Measurements from ENCODE around the gene GCGR. TPM values are rescaled to one million over a fixed set of nuclear protein-coding genes. Genes with fewer than 3 reads are reported as not detected.

GCGR gene
- not detected in 2 replicates for total RNA-seq

DNA sequence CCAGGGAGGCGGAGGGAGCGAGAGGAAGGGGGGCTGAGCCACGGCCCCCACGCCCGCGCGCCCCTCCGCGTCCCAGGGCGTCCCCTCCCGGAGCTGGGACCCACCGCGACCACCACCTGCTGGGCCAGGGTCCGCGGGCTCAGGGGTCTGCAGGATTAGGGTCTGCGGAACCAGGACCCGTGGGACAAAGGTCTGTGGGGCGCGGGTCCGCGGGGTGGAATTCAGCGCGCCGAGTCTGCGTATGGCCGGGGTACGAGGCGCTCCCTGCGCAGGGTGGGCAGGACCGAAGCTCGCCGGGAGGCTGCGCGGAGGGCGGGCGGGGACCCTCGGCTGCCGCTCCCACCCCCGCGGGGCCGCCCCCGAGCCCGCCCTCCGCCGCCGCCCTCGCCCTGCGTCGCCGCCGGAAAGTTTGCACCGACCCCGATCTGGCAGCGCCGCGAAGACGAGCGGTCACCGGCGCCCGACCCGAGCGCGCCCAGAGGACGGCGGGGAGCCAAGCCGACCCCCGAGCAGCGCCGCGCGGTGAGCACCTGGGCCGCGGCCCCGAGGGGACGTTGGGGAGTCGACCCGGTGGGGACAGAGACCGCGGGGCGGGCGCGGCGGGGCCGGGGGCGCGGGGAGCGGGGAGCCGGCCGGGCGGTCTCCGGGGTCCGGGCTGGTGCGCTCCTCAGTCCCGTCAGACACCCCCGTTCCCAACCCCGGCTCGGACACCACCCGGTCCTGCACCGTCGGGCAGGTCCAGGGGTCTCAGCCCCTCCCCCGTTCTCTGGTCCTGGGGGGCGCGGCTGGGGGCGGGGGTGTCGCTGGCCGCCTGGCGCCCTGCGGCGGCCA is at the start of gene GCGR:
Gene GCGR (plus strand): TSS at position 423 of the 831 bp plus-strand sequence. CDS start 4,869 bp downstream, outside the sequence.
- no peak for DNase-seq (ENCODE audit: low read depth, low spot score)

- DNase-seq (ENCODE audit: low read depth, low spot score) = no peak
These were observed 11.0 kb upstream of the GCGR start for GRCh38 chr17:81792675-81793615.

GRCh38 chr17:81794074-81794476 is 9.9 kb upstream of the GCGR start:
- DNase-seq (ENCODE audit: low read depth, low spot score) = no peak

- no peak for DNase-seq (ENCODE audit: low read depth, low spot score)
These were observed 9.4 kb upstream of the GCGR start for GRCh38 chr17:81794509-81794908.

- DNase-seq (ENCODE audit: low read depth, low spot score) = no peak
These were observed 2.6 kb upstream of the GCGR start for GRCh38 chr17:81801327-81801726.

DNA sequence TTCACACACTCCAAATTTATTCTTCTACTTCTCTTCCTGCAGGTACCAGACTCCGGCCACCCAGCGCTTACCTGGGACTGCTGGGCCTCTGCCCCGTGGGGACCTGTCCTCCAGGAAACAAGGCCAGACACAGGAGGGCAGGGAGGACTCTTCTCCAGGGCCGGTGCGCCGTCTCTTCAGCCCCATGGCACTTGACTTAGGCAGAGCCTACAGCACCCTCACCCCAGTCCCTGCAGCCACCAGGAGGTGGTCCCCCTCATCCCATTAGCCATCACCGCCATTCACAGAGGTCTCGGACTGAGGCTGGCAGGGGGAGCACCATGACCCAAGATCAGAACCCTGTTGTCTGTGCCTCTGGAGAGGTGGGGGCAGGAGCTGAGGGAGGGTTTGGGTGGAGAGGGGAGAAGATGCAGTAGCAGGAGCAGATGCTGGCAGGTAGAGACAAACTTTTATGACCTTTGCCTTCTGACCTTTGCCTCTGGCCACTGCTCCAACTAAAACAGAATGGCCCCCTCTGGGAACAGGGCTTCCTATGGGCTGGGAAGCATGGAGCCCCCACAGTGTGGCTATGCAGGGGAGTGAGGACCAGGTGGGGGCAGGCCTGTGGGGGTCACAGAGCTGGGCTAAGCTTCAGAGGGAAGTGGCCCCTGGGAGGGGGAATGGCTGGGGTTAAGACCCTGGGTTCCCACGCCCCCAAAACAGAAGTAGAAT is 1.7 kb upstream of the GCGR start:
- no peak for DNase-seq (ENCODE audit: low read depth, low spot score)

GRCh38 chr17:81802856-81803643 is 900 bp upstream of the GCGR start:
- DNase-seq (ENCODE audit: low read depth, low spot score) = no peak

DNA sequence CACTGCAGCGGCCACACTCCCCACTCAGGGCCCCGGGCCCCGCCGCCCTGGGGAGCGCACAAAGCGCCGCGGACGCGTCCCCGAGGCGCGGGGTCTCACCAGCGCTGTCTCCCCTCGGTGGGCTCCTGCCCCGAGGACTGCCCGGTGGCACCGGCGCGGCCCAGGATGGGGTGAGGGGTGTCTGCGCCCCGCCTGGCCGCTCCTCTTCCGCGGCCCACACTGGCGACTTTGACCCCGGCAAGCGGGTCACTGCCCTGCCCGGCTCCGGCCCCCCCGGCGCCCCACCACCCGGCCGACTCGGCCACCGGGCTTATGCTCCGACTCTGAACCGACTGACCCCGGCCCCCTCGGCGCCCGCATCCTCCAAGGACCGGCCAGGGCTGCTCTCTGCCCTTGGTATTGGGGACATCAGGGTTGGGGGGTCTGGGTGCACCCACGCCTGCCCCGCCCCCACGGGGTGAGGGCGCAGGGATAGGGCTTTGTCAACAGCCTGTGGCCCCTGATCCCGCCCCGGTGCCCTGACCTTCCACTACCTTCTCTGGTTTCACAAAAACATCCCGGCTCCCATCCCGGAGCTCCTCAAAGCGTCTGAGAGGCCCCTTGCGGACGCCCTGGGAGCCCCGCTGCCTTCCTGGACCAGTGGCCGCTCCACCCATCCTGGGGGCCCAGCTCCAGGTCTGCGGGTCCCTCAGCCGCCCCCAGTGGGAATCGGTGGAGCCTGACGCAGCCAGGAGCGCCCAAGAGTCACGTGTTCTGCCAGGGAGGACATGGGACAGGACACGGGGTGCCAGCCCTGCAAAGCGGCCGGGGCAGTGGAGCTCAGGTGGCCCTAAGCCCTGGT is 829 bp downstream of the GCGR start:
- DNase-seq (ENCODE audit: low read depth, low spot score) = no peak

DNA sequence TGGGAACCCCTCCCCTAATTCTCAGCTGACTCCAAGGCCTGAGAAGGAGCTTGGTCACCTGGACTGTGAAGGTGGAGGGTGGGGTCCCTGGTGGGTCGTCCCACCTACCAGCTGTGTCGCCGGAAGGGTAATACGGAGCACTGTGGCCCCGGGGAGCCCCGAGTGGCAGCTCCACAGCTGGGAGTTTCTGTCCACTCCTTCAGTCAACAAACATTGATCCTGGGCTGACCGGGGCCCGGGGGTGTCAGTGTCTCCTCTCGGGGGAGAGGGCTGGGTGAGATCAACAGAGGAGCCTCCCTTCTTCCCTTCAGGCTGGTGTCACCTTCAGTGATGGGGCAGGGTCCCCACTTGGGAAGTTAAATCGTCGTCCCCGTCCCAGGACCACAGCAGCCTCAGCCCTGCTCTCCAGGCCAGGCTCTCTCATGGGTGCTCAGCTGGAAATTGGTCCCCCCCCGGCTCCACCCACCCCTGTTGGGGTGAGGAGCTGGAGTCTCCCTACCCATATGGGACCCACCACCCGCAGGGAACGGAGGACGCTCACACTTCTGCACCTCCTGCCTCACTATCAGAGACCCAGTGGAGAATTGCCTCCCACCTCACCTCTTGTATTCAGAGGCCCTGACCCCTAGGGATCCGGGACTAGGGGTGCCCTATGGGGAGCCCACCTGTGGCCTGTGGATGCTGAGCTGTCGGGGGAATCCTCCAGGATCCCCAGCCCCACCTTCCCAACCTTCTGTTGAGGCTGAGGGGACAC is 1.9 kb downstream of the GCGR start:
- DNase-seq (ENCODE audit: low read depth, low spot score) = no peak

- DNase-seq (ENCODE audit: low read depth, low spot score) = no peak
These were observed 2.7 kb downstream of the GCGR start for GRCh38 chr17:81806461-81807209.

- no peak for DNase-seq (ENCODE audit: low read depth, low spot score)
These were observed 3.3 kb downstream of the GCGR start for GRCh38 chr17:81807210-81807719.

GRCh38 chr17:81807839-81808238 is 3.9 kb downstream of the GCGR start:
- no peak for DNase-seq (ENCODE audit: low read depth, low spot score)

GRCh38 chr17:81808778-81809555 is 5.0 kb downstream of the GCGR start:
- DNase-seq (ENCODE audit: low read depth, low spot score) = no peak

DNA sequence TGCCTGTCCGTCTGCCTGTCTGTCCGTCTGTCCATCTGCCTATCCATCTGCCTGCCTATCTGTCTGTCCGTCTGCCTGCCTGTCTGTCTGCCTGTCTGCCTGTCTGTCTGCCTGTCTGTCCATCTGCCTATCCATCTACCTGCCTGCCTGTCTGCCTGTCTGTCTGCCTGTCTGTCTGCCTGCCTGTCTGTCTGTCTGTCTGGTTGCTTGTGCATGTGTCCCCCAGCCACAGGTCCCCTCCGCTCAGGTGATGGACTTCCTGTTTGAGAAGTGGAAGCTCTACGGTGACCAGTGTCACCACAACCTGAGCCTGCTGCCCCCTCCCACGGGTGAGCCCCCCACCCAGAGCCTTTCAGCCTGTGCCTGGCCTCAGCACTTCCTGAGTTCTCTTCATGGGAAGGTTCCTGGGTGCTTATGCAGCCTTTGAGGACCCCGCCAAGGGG is 5.6 kb downstream of the GCGR start:
- no peak for DNase-seq (ENCODE audit: low read depth, low spot score)

GRCh38 chr17:81810476-81810875 is 6.5 kb downstream of the GCGR start:
- DNase-seq (ENCODE audit: low read depth, low spot score) = no peak

- DNase-seq (ENCODE audit: low read depth, low spot score) = no peak
These were observed 7.1 kb downstream of the GCGR start for GRCh38 chr17:81810892-81811704.

Measured in pulmonary artery endothelial cell (primary cell).